Ovary (tissue), 9 donors: ENCODE results near the gene POLL. TPM values are rescaled to one million over a fixed set of nuclear protein-coding genes. Genes with fewer than 3 reads are reported as not detected.

Source experiments
- DNase-seq, 5 donors: peaks; one replicate each; pipeline ENCODE4 v3.0.0-alpha.2; 2019 to 2020
- H3K27ac ChIP-seq, 2 donors: fragments of 200-600 bp; one replicate each; pipeline versions ENCODE4 v1.5.1 to v1.8.0; 2019 to 2022
- H3K27me3 ChIP-seq: fragments of 200-600 bp; one replicate; pipeline ENCODE4 v1.8.0; 2022
- H3K36me3 ChIP-seq: fragments of 200-600 bp; sonication (generic); one replicate; pipeline ENCODE4 v1.5.1; 2019
- H3K4me1 ChIP-seq: one replicate; pipeline ENCODE4 v1.8.1; 2013; ENCODE audit warnings: mild to moderate bottlenecking, moderate library complexity; ENCODE audit not compliant: insufficient read depth
- H3K4me3 ChIP-seq: fragments of 200-600 bp; sonication (generic); one replicate; pipeline ENCODE4 v1.5.1; 2017
- H3K9me3 ChIP-seq, 2 donors: fragments of 200-600 bp in 1 of 2; sonication (generic) in 1 of 2; one replicate each; pipeline versions ENCODE4 v1.5.1 to v1.8.1; 2013 to 2019; ENCODE audit warnings: mild to moderate bottlenecking in 1 of 2, moderate library complexity in 1 of 2
- CTCF ChIP-seq, 3 donors: fragments of 450-650 bp in 2 of 3; fragments of 200-600 bp in 1 of 3; IDR thresholded peaks; one replicate each; pipeline versions ENCODE4 v1.5.1 to v1.8.0; 2016 to 2022; ENCODE audit warnings: antibody characterized with exemption in 3 of 3, mild to moderate bottlenecking in 1 of 3
- EP300 ChIP-seq: sonication (generic); formaldehyde crosslinking; IDR thresholded peaks from one replicate; pipeline ENCODE4 v1.6.1; 2017; ENCODE audit warnings: antibody characterized with exemption
- POLR2A ChIP-seq: fragments of 450-650 bp; IDR thresholded peaks from one replicate; pipeline ENCODE4 v1.6.1; 2017; ENCODE audit warnings: antibody characterized with exemption, mild to moderate bottlenecking, moderate library complexity
- WGBS, 3 donors: extraction: QIAGEN DNeasy Blood & Tissue Kit in 1 of 3; methylation state at CpG; one replicate each; pipeline versions ENCODE4 v1.1.5 to v1.1.7; 2013 to 2017; 5-methylcytosine and 5-hydroxymethylcytosine counted together
- intact Hi-C, 4 donors: fragments of 100-400 bp; cut with DNase I; formaldehyde crosslinking; loops; one replicate each; pipeline versions ENCODE4 v1.11.0 to v1.15.1; 2022 to 2023
- polyA plus RNA-seq, 2 donors: library from polyadenylated mRNA; stranded (reverse); fragments of 200-250 nt in 1 of 2; fragments of 350-450 nt in 1 of 2; fragmentation: Illumina TruSeq in 1 of 2; extraction: RNeasy Lipid Tissue Mini Kit (QIAGEN cat#74804) in 1 of 2; gene quantifications; one replicate each; pipeline ENCODE4 v1.2.3, GENCODE V29; 2013 to 2014
- total RNA-seq, 7 donors: library from RNA; depleted of rRNA in 2 of 7; stranded (reverse); fragments of >200 nt in 2 of 7; fragmentation: NEBNext Ultra II Directional in 3 of 7; extraction: Animal tissue kit (Norgen Biotek cat#: 25700) in 3 of 7; gene quantifications; one replicate each; pipeline versions ENCODE4 v1.1.0 to v1.2.4, GENCODE V29; 2016 to 2023
- donor health status: DM: no; HTN: no; CAD: no; lungs with moderate emphysema.
- donor health status: DM: no; HTN: no; CAD: no.
- donor health status: Bipolar disorder and iron deficiency.
- donor health status: DM: yes; HTN: yes; CAD: no.
- donor health status: DM: no; HTN: no; CAD: no.
- donor health status: DM: yes; HTN: yes; CAD: no.

POLL gene
- total and polyA plus RNA-seq, 9 donors = 17.3 to 33.8 (median 31.0) TPM

DNA sequence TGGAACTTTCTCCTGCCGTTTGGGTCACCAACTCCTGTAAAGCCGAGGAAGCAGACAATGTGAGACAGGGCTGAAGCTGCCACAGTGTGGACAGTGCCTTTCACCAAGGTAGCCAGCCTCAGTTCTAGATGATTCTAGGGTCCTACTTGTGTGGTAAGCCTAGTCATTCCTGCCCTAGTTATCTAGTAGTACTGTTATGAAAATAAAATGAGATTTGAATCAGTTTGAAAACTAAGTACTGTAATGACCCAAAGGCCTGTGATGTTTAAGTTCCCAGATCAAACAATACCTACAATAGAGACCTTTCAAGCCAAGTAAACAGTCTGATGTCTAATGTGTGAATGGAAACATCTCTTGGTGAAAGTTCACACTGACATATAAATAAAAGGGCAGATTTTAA, 37.1 kb downstream of the POLL start:
- DNase-seq = no peak
- no peak overlapping the region for H3K4me3 ChIP-seq
- H3K27me3 ChIP-seq = no peaks in the 10 kb centered on the region
- no peaks in the 10 kb centered on the region for H3K36me3 ChIP-seq
- intact Hi-C loops = no loop called here
- H3K9me3 ChIP-seq = no peaks in the 10 kb centered on the region
- peaks cover 4% of the 10 kb centered on the region for H3K4me1 ChIP-seq
- no peak overlapping the region for H3K27ac ChIP-seq
- TF ChIP-seq CTCF (IDR thresholded peaks at IDR 0.05) (no peak), POLR2A (no peak), EP300 (no peak)
- WGBS, 3 donors = 92 to 96% (median 93%) methylated on average over 2 of the region's 2 CpGs

DNA sequence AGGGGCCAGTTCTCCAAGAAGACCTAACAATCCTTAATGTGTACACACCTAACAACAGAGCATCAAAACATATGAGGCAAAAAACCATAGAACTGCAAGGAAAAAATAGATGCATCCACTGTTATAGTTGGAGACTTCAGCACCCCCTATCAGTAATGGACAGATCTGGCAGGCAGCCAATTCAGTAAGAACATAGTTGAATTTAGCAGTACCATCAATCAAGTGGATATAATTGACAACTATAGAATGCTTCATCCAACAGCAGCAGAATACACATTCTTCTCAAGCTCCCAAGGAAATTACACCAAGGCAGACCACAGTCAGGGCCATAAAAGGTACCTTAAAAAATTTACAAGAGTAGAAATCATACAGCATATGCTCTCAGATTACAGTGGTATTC, 42.2 kb downstream of the POLL start:
- Histone ChIP-seq H3K4me3 (no peak overlapping the region), H3K27ac (no peak overlapping the region), H3K27me3 (no peaks in the 10 kb centered on the region), H3K36me3 (no peaks in the 10 kb centered on the region), H3K9me3 (no peaks in the 10 kb centered on the region), H3K4me1 (peaks cover 4% of the 10 kb centered on the region)
- no peak for DNase-seq
- intact Hi-C loops = no loop called here
- TF ChIP-seq EP300 (no peak), CTCF (IDR thresholded peaks at IDR 0.05) (no peak), POLR2A (no peak)

- Histone ChIP-seq H3K4me1 (no peaks in the 10 kb centered on the region), H3K9me3 (no peaks in the 10 kb centered on the region), H3K27ac (no peak overlapping the region), H3K4me3 (no peak overlapping the region), H3K27me3 (no peaks in the 10 kb centered on the region), H3K36me3 (no peaks in the 10 kb centered on the region)
- intact Hi-C loops = no loop called here
- no peak for TF ChIP-seq POLR2A
- no peak for TF ChIP-seq CTCF (IDR thresholded peaks at IDR 0.05)
- no peak for TF ChIP-seq EP300
- DNase-seq = no peak
- WGBS, 3 donors = 89 to 96% (median 92%) methylated on average over 2 of the region's 2 CpGs
These were observed 49.6 kb downstream of the POLL start for GRCh38 chr10:101538446-101538845.

DNA sequence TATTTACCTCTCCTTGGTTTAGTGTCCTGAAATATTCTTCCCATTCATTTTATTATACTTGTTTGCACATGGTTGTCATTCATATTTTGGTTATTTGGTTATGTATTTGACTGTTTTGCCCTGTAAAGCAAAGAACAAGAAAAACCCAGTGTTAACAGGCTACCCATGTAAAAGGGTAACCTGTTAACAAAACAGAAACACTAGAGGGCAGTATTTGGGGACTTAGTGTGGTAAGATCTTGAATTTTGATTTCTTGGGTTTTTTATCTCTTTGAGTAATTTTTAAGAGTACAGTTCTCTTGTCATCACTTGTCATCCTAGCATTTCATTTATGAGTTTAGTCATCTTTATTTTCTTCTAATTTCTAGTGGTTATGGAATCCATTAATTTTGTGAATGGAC, 51.3 kb downstream of the POLL start:
- no peak overlapping the region for H3K4me3 ChIP-seq
- intact Hi-C loops = no loop called here
- no peaks in the 10 kb centered on the region for H3K36me3 ChIP-seq
- H3K9me3 ChIP-seq = no peaks in the 10 kb centered on the region
- H3K27ac ChIP-seq = no peak overlapping the region
- H3K27me3 ChIP-seq = no peaks in the 10 kb centered on the region
- no peaks in the 10 kb centered on the region for H3K4me1 ChIP-seq
- TF ChIP-seq POLR2A (no peak), CTCF (IDR thresholded peaks at IDR 0.05) (no peak), EP300 (no peak)
- DNase-seq = no peak

DNA sequence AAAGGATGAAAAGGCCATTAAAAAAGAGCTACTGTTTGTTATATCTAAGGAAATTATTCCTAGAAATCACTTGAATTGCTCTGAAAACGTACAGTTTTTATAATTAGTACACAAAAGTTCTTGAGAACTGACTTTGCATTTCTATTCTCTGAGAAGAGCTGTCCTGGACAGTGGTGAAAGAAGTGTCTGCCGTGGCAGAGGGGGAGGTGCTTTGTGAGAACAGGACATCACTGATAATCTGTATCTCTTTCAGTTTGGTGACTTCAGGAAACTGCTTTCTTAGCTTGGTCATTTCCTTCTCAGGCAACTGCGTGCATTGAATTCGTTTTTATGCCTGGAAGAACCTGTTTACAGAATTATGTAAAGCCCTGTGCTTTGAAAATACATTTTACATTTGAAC, 52.1 kb downstream of the POLL start:
- TF ChIP-seq CTCF (IDR thresholded peaks at IDR 0.05) = no peak
- no peaks in the 10 kb centered on the region for H3K36me3 ChIP-seq
- no peak for DNase-seq
- 77 to 90% (median 81%) methylated on average over 4 of the region's 4 CpGs for WGBS, 3 donors
- intact Hi-C loops = no loop called here
- H3K4me3 ChIP-seq = no peak overlapping the region
- no peak overlapping the region for H3K27ac ChIP-seq
- no peaks in the 10 kb centered on the region for H3K4me1 ChIP-seq
- no peaks in the 10 kb centered on the region for H3K27me3 ChIP-seq
- no peaks in the 10 kb centered on the region for H3K9me3 ChIP-seq
